ENCODE measurements around the gene CD302.

- no peak for TF ChIP-seq ELF4 (IDR thresholded peaks at IDR 0.05)
- TF ChIP-seq LEF1 (IDR thresholded peaks at IDR 0.05; ENCODE audit: borderline replicate concordance), result no peak
- no peak for TF ChIP-seq FOXM1 (IDR thresholded peaks at IDR 0.05; ENCODE audit: borderline replicate concordance)
- TF ChIP-seq FOXK2 (IDR thresholded peaks at IDR 0.05), result no peak
- TF ChIP-seq SP1 (IDR thresholded peaks at IDR 0.05), result no peak
- no peak for TF ChIP-seq TARDBP (IDR thresholded peaks at IDR 0.05)
- TF ChIP-seq NFRKB (IDR thresholded peaks at IDR 0.05), result no peak
- TF ChIP-seq ARNT (IDR thresholded peaks at IDR 0.05), result no peak
- TF ChIP-seq BHLHE40 (IDR thresholded peaks at IDR 0.05; ENCODE audit: borderline replicate concordance), result no peak
- no peak for TF ChIP-seq FOXA1 (IDR thresholded peaks at IDR 0.05)
- no peak for TF ChIP-seq CTBP1 (IDR thresholded peaks at IDR 0.05; ENCODE audit: borderline replicate concordance)
- TF ChIP-seq PKNOX1 (IDR thresholded peaks at IDR 0.05), result no peak
- no peak for TF ChIP-seq ZNF384 (IDR thresholded peaks at IDR 0.05)
These were observed 34.9 kb upstream of the CD302 start for GRCh38 chr2:159832858-159833257.

All from HEK293T (cell line).